ENCODE data around the gene PROC. TPM values are rescaled to one million over a fixed set of nuclear protein-coding genes. Genes with fewer than 3 reads are reported as not detected.
"Not testable (repeated sequence)": the region's sequence is repeated elsewhere in the genome, so short reads cannot be mapped to it uniquely, and the experiment has no call there.

Gene PROC
- total and polyA plus RNA-seq, 8 donors, result 0.50 to 4.6 (median 3.7) TPM; not detected in 1

- no peak overlapping the region for H3K27ac ChIP-seq
- ATAC-seq, result no peak
Measured at GRCh38 chr2:127449414-127449813, 31.2 kb downstream of the PROC start.

GRCh38 chr2:127449898-127450297 is 31.7 kb downstream of the PROC start:
- TF ChIP-seq CTCF (IDR thresholded peaks at IDR 0.05), result no peak
- intact Hi-C loops (cut with DNase I), result no loop called here
- Histone ChIP-seq H3K36me3 (peaks cover 0 to 4% of the 10 kb centered on the region in 2 donors), H3K27ac (no peak overlapping the region), H3K27me3 (no peaks in the 10 kb centered on the region), H3K4me3 (no peak overlapping the region), H3K4me1 (no peaks in the 10 kb centered on the region), H3K9me3 (peaks cover 0 to 3% of the 10 kb centered on the region in 2 donors)
- ATAC-seq (no peak), DNase-seq (no peak)

More at GRCh38 chr2:127449414-127449813, 31.2 kb downstream of the PROC start:
- no peak for TF ChIP-seq CTCF (IDR thresholded peaks at IDR 0.05)
- peaks cover 0 to 4% of the 10 kb centered on the region in 2 donors for H3K36me3 ChIP-seq
- H3K9me3 ChIP-seq, result peaks cover 0 to 7% of the 10 kb centered on the region in 2 donors
- H3K4me1 ChIP-seq, result no peaks in the 10 kb centered on the region
- H3K27me3 ChIP-seq, result no peaks in the 10 kb centered on the region
- intact Hi-C loops (cut with DNase I), result no loop called here
- DNase-seq, result no peak
- H3K4me3 ChIP-seq, result no peak overlapping the region

GRCh38 chr2:127451981-127452380 is 33.8 kb downstream of the PROC start:
- Histone ChIP-seq H3K27me3 (no peaks in the 10 kb centered on the region), H3K9me3 (no peaks in the 10 kb centered on the region), H3K4me1 (no peaks in the 10 kb centered on the region), H3K36me3 (peaks cover 0 to 4% of the 10 kb centered on the region in 2 donors), H3K4me3 (no peak overlapping the region), H3K27ac (no peak overlapping the region)
- intact Hi-C loops (cut with DNase I), result no loop called here
- TF ChIP-seq CTCF (IDR thresholded peaks at IDR 0.05), result no peak
- ATAC-seq (no peak), DNase-seq (peak in 1 of 4 donors; percentile 5)

- H3K27me3 ChIP-seq; DNase-seq; H3K4me1 ChIP-seq; H3K4me3 ChIP-seq; ATAC-seq; intact Hi-C loops (cut with DNase I); H3K9me3 ChIP-seq; H3K36me3 ChIP-seq; H3K27ac ChIP-seq: not testable (repeated sequence)
Measured at GRCh38 chr2:127452423-127452822, 34.2 kb downstream of the PROC start.

- intact Hi-C loops (cut with DNase I), result no loop called here
- no peak overlapping the region for H3K27ac ChIP-seq
- H3K36me3 ChIP-seq, result peaks cover 0 to 4% of the 10 kb centered on the region in 2 donors
- TF ChIP-seq CTCF (IDR thresholded peaks at IDR 0.05), result no peak
- ATAC-seq (no peak), DNase-seq (no peak)
- H3K9me3 ChIP-seq, result no peaks in the 10 kb centered on the region
- no peak overlapping the region for H3K4me3 ChIP-seq
- H3K27me3 ChIP-seq, result no peaks in the 10 kb centered on the region
- no peaks in the 10 kb centered on the region for H3K4me1 ChIP-seq
Measured at GRCh38 chr2:127453013-127453391, 34.8 kb downstream of the PROC start.
